HG03558 (cell line): ENCODE measurements around the gene UQCRC1.
"Not testable (repeated sequence)": the region's sequence is repeated elsewhere in the genome, so short reads cannot be mapped to it uniquely, and the experiment has no call there.

Source experiments
- ATAC-seq: cut with Tn5 transposase; IDR thresholded peaks from one replicate; pipeline ENCODE4 v1.9.1; 2021; ENCODE audit warnings: moderate number of reproducible peaks; ENCODE audit not compliant: unreplicated experiment; ENCODE audit errors: extremely low read depth

Gene UQCRC1

DNA sequence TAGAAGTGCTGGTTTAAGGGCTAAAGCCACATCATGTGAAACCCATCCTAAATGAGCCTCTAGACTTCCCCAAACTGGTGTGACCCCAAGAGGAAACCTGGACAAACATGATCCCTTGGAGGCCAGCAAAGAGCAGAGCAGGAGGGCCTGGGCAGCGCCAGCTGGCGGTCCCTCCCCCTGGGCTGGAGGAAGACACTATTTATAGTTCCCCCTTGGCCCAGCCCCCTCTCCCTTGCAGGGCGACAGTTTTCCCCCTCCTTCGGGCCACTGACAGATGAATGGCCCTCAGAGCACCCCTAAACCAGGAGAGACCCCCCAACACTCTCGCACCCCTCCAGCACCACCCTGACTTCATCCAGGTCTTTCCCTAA is 48.8 kb downstream of the UQCRC1 start:
- ATAC-seq: no peak

DNA sequence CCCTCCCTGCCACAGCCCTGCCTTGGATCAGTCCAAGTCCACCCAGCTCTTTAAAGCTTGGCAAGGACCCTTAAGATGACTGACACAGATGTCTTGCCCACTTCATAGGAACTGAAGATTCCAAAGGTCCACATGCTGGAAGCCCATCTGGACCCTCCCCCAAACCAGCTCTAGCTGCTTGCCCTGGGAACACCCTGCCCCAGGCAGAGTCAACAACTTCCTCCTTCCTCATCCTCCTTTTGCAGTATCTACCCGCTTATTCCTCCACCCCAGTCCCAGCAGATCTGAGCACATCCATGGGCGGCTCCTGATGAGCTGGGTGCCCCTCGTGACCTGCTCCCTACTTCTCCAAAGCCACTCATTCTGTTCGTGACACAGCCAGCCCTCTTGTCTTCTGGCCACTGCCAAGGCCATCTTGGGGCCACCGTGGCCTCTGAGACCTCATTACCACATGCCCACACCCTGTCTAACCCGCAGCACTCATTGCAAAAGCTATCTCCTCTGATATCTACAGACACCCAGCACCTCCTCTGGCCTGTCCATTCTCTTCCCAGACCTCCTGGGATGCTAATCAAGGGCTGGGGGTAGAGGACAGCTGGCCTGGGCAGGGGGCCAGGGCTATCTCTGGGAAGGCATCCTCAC is 50.8 kb downstream of the UQCRC1 start:
- no peak for ATAC-seq

DNA sequence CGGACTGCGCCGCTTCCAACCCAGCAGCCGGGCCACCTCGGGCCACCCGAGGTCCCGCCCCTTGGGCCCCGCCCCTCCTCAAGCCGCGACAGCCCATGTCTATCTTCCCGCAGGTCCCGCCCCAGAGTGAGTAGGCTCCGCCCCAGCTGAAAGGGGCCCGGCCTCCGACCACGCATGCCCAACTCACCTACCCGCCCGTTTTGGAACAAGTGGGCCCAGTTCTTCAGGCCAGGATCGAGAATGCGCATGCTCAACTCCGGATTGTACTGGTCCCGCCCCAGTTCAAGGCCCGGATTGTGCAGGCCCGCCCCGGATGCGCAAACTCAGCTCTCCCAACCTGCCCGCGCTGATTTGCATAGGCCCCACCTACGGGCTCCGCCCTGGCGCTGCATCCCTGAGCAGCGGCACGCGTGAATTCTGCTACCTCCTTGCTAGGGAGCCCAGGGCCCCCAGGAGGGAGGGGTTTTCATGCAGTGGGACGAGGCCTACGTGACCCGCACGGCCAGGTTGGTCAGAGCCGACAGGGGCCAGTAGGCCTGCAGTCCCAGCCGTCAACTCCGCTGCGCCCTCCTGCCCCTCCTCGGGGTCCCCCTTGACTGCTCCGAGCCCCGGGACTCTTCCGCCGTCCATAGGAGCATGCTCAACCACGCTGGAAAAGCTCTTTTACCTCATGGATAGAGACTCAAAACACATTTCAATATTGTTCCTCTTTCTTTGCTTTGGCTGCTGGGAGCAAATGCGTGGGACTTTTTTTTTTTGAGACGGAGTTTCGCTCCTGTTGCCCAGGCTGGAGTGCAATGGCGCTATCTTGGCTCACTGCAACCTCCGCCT is 52.4 kb downstream of the UQCRC1 start, which contains the start of gene PFKFB4:
Gene PFKFB4 (minus strand): TSS at position 8 of the 831 bp plus-strand sequence. CDS start 26 bp downstream, outside the sequence.
- peak; percentile 53 for ATAC-seq

DNA sequence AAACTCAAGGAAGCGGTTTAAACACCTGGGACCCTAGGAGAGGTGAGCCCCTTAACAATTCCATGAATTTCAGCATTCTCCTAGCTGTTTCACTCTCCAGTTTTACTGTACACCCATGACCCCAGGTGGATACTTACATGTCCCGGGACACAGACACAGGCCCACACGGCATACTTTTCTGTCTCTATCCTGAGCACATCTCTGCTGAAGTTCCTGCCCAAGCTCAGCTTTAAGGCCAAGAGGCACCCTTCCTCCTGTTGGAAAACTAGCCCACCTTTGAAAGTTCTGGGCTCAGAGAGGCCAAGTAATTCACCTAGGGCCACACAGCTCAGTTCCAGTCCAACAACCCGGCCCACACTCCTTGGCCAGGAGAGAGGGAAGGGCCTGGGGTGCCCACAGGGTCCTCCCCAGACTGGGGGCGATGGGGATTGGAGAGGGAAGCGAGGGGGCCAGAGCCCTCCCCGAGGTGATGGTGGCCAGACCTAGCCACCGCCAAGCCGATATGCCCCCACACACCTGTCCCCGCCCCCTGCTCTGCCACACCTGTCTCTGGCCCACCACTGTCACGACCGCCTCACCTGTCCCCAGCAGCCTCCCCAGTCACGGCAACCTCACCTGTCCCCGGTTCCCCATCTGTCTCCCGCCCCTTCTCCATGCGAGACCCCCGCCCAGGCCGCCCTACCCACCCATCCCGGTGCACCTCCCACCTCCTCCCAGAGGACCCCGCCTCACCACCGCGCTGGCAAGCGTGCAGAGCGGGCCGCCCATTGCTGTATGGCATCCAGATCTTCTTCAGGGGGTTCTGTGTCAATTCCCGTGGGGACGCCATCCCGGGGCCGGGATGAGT is 53.3 kb downstream of the UQCRC1 start:
- no peak for ATAC-seq

DNA sequence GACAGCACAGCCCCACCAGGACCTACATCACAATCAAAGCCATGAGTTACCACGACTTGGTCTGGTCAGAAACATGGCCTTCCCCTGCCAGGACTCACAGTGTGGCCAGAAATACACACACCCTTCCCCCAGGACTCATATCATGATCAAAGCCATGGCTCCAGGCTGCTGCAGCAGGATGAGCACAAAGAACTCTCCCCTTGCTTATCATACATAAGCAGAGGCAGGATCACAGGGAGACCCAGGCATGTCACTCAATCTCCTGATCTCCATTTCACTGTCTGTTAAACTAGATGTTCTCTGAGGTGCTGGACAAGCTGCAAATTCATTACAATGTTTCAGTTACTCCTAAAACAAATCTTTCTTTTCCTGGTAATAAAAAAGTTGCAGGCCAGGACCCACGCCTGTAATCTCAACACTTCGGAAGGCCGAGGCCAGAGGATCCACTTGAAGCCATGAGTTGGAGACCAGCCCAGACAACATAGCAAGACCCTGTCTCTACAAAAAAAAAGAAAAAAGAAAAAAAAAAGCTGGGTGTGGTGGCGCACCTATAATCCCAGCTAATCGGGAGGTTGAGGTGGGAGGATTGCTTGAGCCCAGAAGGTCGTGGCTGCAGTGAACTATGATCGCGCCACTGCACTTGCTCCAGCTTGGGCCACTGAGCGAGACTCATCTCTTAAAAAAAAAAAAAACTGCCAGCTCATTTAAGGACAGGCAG is 54.1 kb downstream of the UQCRC1 start:
- ATAC-seq: no peak

DNA sequence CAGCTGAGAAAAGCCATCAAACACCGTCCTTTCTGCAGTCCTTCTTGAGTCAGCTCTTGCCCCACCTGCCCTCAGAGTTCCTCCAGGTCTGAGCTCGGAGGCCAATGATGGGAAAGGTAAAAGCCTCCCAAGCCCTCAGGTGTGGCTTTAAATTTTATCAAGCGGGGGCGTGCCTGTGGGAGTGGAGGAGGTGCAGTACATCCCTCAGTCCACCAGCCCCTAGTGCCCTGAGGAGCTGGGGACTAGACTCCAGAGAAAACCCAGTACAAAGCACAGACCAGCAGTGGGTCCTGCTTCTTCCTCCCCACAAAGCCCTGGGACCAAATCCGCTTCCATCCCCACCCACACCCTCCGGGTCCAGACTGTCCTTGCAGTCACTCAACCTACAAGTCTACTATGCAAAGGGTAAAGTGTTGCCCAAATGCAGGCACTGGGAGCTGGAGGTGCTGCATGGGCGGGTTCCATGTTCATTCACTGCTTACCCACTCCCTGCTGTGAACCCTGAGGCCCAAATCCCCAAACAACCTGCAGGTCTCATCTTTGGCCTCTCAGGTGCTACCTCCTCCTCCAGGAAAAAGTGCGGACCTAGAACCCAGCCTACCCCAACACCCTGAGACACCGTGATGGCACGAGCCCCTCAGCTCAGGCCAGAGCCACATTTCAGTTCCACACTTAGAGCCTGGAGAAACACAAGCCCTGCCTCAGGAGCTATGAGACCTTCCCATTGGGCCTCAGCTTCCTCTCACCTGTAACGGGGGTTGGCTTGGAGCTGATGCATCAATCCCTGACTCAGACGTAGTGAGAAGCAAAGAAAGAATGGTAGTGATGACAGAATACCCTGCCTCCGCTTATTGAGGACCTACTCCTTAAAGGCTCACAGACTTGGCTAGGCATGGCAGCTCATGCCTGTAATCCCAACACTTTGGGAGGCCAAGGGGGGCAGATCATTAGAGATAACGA is 55.3 kb downstream of the UQCRC1 start:
- ATAC-seq: no peak

DNA sequence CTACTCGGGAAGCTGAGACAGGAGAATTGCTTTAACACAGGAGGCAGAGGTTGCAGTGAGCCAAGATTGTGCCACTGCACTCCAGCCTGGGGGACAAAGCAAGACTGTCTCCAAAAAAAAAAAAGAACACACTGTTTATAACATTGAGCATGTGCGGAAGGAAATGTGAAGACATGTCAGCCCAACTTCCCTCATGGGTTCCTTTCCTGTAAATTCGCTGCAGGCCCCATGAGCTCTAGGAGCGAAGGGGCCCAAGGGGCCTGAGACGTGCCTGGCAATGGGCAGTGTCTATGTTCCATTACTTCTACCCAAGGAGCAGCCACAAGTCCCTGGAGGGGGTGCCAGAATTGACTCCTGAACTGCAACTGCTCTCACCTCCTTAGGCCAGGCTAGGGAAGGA is 56.1 kb downstream of the UQCRC1 start:
- no peak for ATAC-seq

DNA sequence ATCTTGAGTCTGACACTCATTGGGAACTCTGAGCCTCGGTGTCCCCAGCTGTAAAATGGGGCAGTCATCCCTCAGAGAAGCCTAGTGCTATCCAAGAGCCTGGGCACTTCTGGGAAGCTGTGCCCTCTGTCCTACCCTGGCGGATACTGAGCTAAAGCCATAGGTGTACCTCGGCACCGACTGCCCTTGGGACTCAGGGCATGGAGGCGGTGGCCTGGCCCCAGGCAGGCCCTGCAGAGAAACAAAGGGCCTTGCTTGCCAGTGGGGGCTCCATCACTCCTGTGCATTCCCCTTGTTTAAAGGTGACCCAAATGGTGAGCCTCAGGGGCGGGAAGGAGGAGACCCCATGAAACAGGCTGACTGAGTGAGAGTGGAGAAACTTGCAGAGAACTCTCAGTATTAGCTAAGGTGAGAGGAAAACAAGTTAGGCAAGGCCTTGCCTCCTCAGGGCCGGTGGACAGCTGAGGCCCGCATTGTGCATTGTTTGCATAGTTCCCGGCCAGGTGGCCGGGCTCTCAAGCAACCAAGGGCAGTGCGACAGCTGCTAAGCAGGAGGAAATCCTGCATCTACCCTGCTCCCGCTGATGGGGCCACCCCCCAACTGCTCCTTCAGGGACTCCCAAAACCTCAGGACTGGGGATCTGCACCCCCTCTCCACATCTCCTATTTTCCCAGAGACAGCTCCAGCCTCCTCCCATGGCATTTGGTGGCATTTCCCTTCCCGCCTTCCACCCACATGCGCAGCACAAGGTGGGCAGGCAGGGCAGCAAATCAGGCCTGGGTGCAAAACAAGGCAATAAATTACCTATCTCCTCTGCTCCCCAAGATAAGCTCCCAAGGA is 57.1 kb downstream of the UQCRC1 start:
- ATAC-seq: no peak

DNA sequence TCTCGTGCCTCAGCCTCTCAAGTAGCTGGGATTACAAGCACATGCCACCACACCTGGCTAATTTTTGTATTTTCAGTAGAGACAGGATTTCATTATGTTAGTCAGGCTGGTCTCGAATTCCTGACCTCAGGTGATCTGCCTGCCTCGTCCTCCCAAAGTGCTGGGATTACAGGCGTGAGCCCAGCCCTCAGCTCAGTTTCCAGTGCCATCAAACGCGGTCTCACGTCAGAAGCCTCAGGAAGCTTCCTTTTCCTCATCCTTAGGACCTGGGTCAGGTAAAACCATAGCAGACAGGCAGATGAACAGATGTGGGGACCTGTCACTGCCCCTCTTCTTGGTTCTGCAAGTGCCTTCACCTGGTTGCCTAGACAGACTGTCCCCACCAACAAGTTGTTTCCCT is 57.8 kb downstream of the UQCRC1 start:
- not testable (repeated sequence) for ATAC-seq
